Heart left ventricle (tissue), 13 donors: ENCODE data around the gene SSNA1.

Source experiments
- CTCF ChIP-seq, 12 donors: fragments of 200-600 bp; sonication (generic) in 4 of 12; IDR thresholded peaks; one replicate each; pipeline versions ENCODE4 v1.5.0 to v1.8.0; 2018 to 2022; ENCODE audit warnings: antibody characterized with exemption in 12 of 12, mild to moderate bottlenecking in 5 of 12
- POLR2A ChIP-seq, 2 donors: fragments of 450-650 bp; IDR thresholded peaks; one replicate each; pipeline ENCODE4 v1.6.1; 2017; ENCODE audit warnings: antibody characterized with exemption in 2 of 2, mild to moderate bottlenecking in 2 of 2, moderate library complexity in 2 of 2
- donor health status: ischemic (EF 13 %, LVEDD 7.1; RV severe dilation, severe dysfunction).
- donor health status: DM: no; HTN: yes; CAD: no.
- donor health status: DM: no; HTN: no; CAD: no.
- donor health status: ischemic (EF 25% LVEDD 6.9; RV normal size, moderate dysfunction).
- donor health status: ischemic (EF 25% LVEDD 5.7; RV mildly dilated, moderate dysfunction).
- donor health status: ischemic (EF 35%, LVEDD 5.7; RV mildly dilated, moderate dysfunction).
- donor health status: nonischemic (EF 11% LVEDD 7.7; RV severe dilation, severe dysfunction).
- donor health status: DM: yes; HTN: yes; CAD: no.
- donor health status: PGD.
- donor health status: ischemic (EF 29% LVEDD 5.4; RV normal size, mild dysfunction).
- donor health status: nonischemic (EF 23%, LVEDD 6.1; RV moderate dilation, normal function).

- TF ChIP-seq CTCF (IDR thresholded peaks at IDR 0.05) (no peak), POLR2A (IDR thresholded peaks at IDR 0.05) (no peak)
These were observed 40.8 kb downstream of the SSNA1 start for GRCh38 chr9:137228968-137229896.
